Measurements from ENCODE around the gene ABCB11. TPM values are rescaled to one million over a fixed set of nuclear protein-coding genes. Genes with fewer than 3 reads are reported as not detected.

Gene ABCB11
- total and polyA plus RNA-seq, 2 of the 4 experiments (the other 2 are of a cell fraction), result not detected

DNA sequence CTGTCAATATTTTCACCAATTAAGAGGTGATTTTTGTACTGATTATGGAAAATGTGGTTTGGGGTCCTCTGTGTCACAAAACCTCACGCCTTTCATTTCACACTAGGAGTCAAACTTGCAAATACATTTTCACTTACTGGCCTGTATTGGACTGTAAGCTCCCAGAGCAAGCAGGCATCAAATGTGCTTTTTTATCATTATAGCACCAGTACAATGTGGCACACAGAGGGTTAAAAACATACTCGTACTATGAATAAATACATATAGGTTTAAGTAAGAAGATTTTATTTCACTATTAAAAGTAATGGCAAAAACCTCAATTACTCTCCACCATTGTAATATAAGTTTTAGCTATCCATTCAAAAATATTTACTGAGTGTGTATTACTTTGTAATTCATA lies 56.7 kb downstream of the ABCB11 start:
- CTCF ChIA-PET, result no interaction called here
- intact Hi-C loops (cut with micrococcal nuclease), result no loop called here

More for the DNA sequence above, 56.7 kb downstream of the ABCB11 start:
- Histone ChIP-seq H4K91ac (ENCODE audit: insufficient read depth, low read depth, low read length) (no peak overlapping the region), H4K20me1 (ENCODE audit: insufficient read depth, low read length) (no peaks in the 10 kb centered on the region), H2AK9ac (replicated peaks; ENCODE audit: low read depth, low read length, poor library complexity) (no peak overlapping the region), H4K5ac (ENCODE audit: low read depth, low read length) (no peak overlapping the region), H2BK120ac (ENCODE audit: low read depth, low read length) (no peak overlapping the region), H3K36me3 (ENCODE audit: control insufficient read depth, insufficient read depth, low read length) (no peaks in the 10 kb centered on the region), H3K79me1 (ENCODE audit: low read depth in 1 of 2, low read length in 2 of 2) (no peaks in the 10 kb centered on the region), H2AK5ac (ENCODE audit: low read depth, low read length) (no peak overlapping the region), H3K14ac (replicated peaks; ENCODE audit: low read depth, low read length) (no peak overlapping the region), H3K23ac (ENCODE audit: low read depth, low read length) (no peak overlapping the region), H3K18ac (ENCODE audit: low read depth, low read length) (no peak overlapping the region), H2BK15ac (ENCODE audit: low read depth, low read length) (no peak overlapping the region), H3K4ac (ENCODE audit: low read depth, low read length) (no peak overlapping the region), H3K9ac (ENCODE audit: low read depth, low read length) (no peak overlapping the region), H3K4me2 (ENCODE audit: low read depth, low read length) (no peak overlapping the region), H3K27ac (ENCODE audit: insufficient read depth, low read length) (no peak overlapping the region), H2AFZ (replicated peaks; ENCODE audit: low read length, poor library complexity) (no peak overlapping the region), H3K9me3 (ENCODE audit: control insufficient read depth, insufficient read depth, low read length) (no peaks in the 10 kb centered on the region), H3K4me3 (ENCODE audit: insufficient read depth, low read depth, low read length) (no peak overlapping the region), H3K9me1 (ENCODE audit: insufficient read depth, low read length) (no peaks in the 10 kb centered on the region), H3K4me1 (ENCODE audit: control insufficient read depth, insufficient read depth, low read length) (no peaks in the 10 kb centered on the region), H4K8ac (ENCODE audit: low read depth in 2 of 2, low read length in 2 of 2) (no peak overlapping the region), H3K56ac (ENCODE audit: extremely low read depth, insufficient read depth, low read length) (no peak overlapping the region), H3K27me3 (ENCODE audit: control insufficient read depth, insufficient read depth, low read length) (no peaks in the 10 kb centered on the region), H2BK20ac (ENCODE audit: low read depth, low read length) (no peak overlapping the region), H2BK5ac (ENCODE audit: low read depth, low read length, poor library complexity, severe bottlenecking) (no peak overlapping the region)
- POLR2A ChIA-PET (ENCODE audit: unreplicated experiment), result no interaction called here
- dilution Hi-C loops (cut with HindIII; ENCODE audit: low sequenced_read_pairs, unreplicated experiment), result no loop called here
- BruUV-seq (replicated peaks), result no TSS peak
- ATAC-seq (ENCODE audit: low read depth) (no peak), DNase-seq (no peak)
- TF ChIP-seq, protein P1, sequence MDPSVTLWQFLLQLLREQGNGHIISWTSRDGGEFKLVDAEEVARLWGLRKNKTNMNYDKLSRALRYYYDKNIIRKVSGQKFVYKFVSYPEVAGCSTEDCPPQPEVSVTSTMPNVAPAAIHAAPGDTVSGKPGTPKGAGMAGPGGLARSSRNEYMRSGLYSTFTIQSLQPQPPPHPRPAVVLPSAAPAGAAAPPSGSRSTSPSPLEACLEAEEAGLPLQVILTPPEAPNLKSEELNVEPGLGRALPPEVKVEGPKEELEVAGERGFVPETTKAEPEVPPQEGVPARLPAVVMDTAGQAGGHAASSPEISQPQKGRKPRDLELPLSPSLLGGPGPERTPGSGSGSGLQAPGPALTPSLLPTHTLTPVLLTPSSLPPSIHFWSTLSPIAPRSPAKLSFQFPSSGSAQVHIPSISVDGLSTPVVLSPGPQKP (IDR thresholded peaks at IDR 0.05; ENCODE audit: borderline replicate concordance, low read depth, low read length), result no peak
- TF ChIP-seq SMC3 (IDR thresholded peaks at IDR 0.05; ENCODE audit: low read depth, low read length) (no peak), CHD1 (IDR thresholded peaks at IDR 0.05; ENCODE audit: low read depth, low read length) (no peak), MAZ (IDR thresholded peaks at IDR 0.05; ENCODE audit: borderline replicate concordance, low read depth, low read length) (no peak), POLR2A (IDR thresholded peaks at IDR 0.05; ENCODE audit: low read depth, low read length) (no peak), MAFK (IDR thresholded peaks at IDR 0.05; ENCODE audit: low read depth, low read length) (no peak), NFE2L2 (IDR thresholded peaks at IDR 0.05; ENCODE audit: low read depth, low read length) (no peak), BHLHE40 (IDR thresholded peaks at IDR 0.05; ENCODE audit: low read depth, low read length) (no peak), FOS (IDR thresholded peaks at IDR 0.05; ENCODE audit: low read depth, low read length) (no peak), CEBPB (IDR thresholded peaks at IDR 0.05; ENCODE audit: low read depth, low read length) (no peak), RFX5 (IDR thresholded peaks at IDR 0.05; ENCODE audit: low read depth, low read length) (no peak), MXI1 (IDR thresholded peaks at IDR 0.05; ENCODE audit: borderline replicate concordance, low read depth, low read length) (no peak)
- TF ChIP-seq, protein P2, sequence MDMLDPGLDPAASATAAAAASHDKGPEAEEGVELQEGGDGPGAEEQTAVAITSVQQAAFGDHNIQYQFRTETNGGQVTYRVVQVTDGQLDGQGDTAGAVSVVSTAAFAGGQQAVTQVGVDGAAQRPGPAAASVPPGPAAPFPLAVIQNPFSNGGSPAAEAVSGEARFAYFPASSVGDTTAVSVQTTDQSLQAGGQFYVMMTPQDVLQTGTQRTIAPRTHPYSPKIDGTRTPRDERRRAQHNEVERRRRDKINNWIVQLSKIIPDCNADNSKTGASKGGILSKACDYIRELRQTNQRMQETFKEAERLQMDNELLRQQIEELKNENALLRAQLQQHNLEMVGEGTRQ (IDR thresholded peaks at IDR 0.05; ENCODE audit: low read depth, low read length), result no peak
- in situ Hi-C loops (cut with MboI; ENCODE audit: low sequenced_read_pairs), result no loop called here
- WGBS, 2 experiments (ENCODE audit: extremely low coverage in 2 of 2, insufficient read length in 1 of 2), result no CpG with 5 or more reads among the region's 2 CpGs

Measured in IMR-90 (cell line).